Epidermal melanocyte (primary cell): ENCODE data around the gene USP6NL.
"Not testable (repeated sequence)": the region's sequence is repeated elsewhere in the genome, so short reads cannot be mapped to it uniquely, and the experiment has no call there.

Source experiments
- DNase-seq: peaks from one replicate; pipeline ENCODE4 v3.0.0; 2011; ENCODE audit warnings: low spot score; ENCODE audit not compliant: insufficient read length

USP6NL gene

GRCh38 chr10:11611248-11612020 is at the start of gene USP6NL:
USP6NL (minus strand) TSS chr10:11611650; CDS start chr10:11597634, 14,016 bp downstream.
- DNase-seq, result peak; percentile 77

DNA sequence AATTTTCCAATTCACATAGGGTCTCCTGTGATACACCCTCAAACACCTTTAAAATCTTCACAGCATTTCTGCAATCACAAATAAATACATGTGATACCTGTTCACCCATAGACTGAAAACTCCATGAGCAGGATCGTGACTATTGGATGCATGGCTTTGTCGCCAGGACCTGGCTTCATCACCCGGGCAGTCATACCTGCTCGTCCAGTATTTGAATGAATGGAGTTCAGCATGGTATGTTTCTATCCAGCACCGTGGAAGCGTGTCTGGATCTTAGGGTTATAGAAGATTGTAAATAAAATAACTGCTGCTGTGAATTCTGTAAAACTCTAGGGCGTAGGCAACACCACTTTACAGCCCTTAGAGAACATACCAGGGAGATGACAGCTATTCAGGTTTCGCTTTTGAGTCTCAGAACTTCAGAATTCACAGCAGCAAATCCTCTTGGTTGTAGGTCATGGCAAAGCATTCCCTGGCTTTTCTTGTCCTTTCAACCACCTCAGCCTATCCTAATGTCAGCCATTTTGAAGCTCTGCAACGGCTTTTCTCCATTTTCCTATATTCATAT is 47.4 kb upstream of the USP6NL start:
- no peak for DNase-seq

GRCh38 chr10:11655836-11656235 is 44.4 kb upstream of the USP6NL start:
- DNase-seq, result no peak

GRCh38 chr10:11654659-11655058 is 43.2 kb upstream of the USP6NL start:
- no peak for DNase-seq

- DNase-seq, result no peak
Observed at GRCh38 chr10:11653758-11654471, 42.5 kb upstream of the USP6NL start.

DNA sequence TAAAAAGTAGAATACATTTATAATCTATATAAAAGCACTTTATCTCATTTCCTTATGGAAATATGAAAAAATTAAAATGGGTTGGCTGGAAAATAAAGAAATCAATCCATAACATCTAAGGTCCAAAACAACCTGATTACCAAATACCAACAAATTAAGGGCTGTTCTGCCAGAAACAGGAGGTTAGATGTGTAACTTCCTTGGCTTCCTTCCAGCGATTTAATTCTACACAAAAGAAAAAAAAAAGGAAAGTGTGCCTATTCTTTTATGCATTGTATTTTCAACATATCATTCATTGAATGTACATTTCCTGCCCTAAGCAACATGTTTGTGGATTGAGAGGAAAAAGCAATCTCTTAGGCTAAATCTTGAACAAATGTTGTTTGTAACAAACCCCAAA is 36.2 kb upstream of the USP6NL start:
- DNase-seq, result no peak

- no peak for DNase-seq
Observed at GRCh38 chr10:11646450-11646849, 35.0 kb upstream of the USP6NL start.

DNA sequence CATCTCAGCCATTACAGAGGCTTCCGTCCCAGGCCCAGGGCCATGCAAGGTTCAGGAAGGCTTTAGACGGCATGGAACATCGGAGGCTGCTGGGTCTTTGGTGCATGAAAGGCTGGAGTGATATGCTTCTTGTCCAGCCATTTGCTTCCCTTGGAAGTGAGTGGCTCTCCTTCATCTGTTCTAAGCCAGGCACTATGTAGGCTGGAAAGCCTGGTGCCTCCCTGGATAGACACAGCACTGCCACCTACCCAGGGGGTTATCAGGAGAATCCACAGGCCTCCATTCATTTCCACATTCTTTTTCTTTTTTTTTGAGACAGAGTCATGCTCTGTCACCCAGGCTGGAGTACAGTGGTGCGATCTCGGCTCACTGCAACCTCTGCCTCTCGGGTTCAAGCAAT is 31.6 kb upstream of the USP6NL start:
- no peak for DNase-seq

GRCh38 chr10:11642566-11642965 is 31.1 kb upstream of the USP6NL start:
- DNase-seq, result no peak

GRCh38 chr10:11639849-11640764 is 28.7 kb upstream of the USP6NL start:
- no peak for DNase-seq

DNA sequence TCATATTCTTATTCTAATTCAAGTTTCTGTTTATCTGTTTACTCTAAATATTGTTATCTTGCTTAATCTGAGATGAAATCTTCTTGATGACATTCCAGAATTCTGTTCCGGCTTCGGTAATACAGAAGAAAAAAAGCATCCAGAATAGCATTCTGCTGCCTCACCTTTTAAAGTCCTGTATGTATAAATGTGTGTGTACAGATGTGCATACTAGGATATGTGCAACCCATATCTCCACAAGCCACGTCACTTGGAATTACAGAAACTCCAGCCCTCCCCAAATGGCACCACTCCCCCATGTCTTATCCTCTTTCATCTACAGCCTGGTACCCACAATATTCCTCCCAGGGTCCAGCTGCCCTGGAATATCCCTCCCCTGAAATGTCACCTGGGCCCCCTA is 27.9 kb upstream of the USP6NL start:
- no peak for DNase-seq

- no peak for DNase-seq
Observed at GRCh38 chr10:11638055-11638698, 26.7 kb upstream of the USP6NL start.

GRCh38 chr10:11636697-11637303 is 25.4 kb upstream of the USP6NL start:
- DNase-seq, result no peak

GRCh38 chr10:11631890-11632587 is 20.6 kb upstream of the USP6NL start:
- no peak for DNase-seq

DNA sequence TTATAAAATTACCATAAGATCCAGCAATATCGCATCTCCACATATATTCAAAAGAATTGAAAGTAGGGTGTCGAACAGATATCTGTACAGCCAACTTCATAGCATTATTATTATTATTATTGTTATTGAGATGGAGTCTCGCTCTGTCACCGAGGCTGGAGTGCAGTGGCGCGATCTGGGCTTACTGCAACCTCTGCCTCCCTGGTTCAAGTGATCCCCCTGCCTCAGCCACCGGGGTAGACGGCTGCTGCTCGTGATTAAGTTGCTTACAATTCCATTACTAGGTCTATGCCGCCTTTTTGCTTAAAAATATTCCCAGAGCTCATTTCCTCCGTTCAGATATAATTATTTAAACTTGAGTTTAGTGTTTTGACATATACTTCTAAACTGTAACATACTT is 19.8 kb upstream of the USP6NL start:
- DNase-seq, result no peak

DNA sequence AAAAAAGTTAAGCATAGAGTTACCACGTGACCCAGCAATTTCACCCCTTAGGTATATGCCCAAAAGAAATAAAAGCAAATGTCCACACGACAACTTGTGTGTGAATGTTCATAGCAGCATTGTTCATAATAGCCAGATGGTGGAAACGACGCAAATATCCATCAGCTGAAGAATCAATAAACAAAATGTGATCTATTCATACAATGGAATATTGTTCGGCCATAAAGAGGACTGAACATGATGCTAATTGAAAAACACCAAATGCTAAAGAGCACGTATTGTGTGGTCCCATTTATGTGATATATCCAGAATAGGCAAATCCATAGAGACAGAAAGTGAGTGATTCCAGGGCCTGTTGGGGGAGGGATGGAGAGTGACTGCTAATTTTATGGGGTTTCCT is 18.3 kb upstream of the USP6NL start:
- no peak for DNase-seq

DNA sequence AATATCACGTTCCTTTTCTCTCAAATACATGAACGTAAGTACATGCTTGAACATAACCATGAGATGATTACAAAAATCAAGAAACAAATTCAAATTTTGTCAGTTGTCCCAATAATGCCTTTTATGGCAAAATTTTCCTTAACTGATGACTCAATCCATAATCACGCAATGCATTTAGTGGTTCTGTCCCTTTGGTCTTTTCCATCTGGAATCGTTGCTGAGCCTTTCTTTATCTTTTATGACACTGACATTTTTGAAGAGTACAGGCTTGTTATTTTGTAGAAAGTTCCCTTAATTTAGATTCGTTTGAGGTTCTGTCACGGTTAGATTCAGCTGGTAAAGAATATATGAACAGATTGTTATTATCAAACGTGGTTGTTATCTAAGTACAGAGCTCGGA is 16.5 kb upstream of the USP6NL start:
- not testable (repeated sequence) for DNase-seq

- no peak for DNase-seq
Observed at GRCh38 chr10:11626071-11626470, 14.6 kb upstream of the USP6NL start.

GRCh38 chr10:11625019-11625735 is 13.7 kb upstream of the USP6NL start:
- no peak for DNase-seq
